Loucy (cell line): ENCODE measurements around the gene ANO9.
A peak's percentile ranks its signal among the peaks of the same experiment; 100 is the strongest.

Source experiments
- H2AFZ ChIP-seq: fragments of 200-600 bp; sonication (generic); 2 replicates; pipeline ENCODE4 v1.6.0; 2016; ENCODE audit warnings: antibody characterized with exemption, mild to moderate bottlenecking, low read length, moderate library complexity
- H3F3A ChIP-seq: fragments of 200-600 bp; 2 replicates; pipeline ENCODE4 v1.6.0; 2016; ENCODE audit warnings: antibody characterized with exemption, low read depth, mild to moderate bottlenecking
- H3K27me3 ChIP-seq: fragments of 200-600 bp; sonication (generic); 2 replicates; pipeline ENCODE4 v1.6.1; 2014; ENCODE audit warnings: low read length, mild to moderate bottlenecking; ENCODE audit not compliant: insufficient read depth, poor library complexity, severe bottlenecking
- H3K36me3 ChIP-seq: fragments of 200-600 bp; sonication (generic); 2 replicates; pipeline ENCODE4 v1.6.1; 2016; ENCODE audit warnings: low read length; ENCODE audit not compliant: insufficient read depth
- H3K4me1 ChIP-seq: fragments of 200-600 bp; sonication (generic); 2 replicates; pipeline ENCODE4 v1.5.1; 2014; ENCODE audit warnings: low read length, mild to moderate bottlenecking; ENCODE audit not compliant: insufficient read depth, poor library complexity, severe bottlenecking
- H3K4me2 ChIP-seq: fragments of 200-600 bp; sonication (generic); 2 replicates; pipeline ENCODE4 v1.6.0; 2014; ENCODE audit warnings: antibody characterized with exemption, low read length, low read depth, mild to moderate bottlenecking; ENCODE audit not compliant: poor library complexity, severe bottlenecking
- H3K4me3 ChIP-seq: fragments of 200-600 bp; sonication (generic); 2 replicates; pipeline ENCODE4 v1.5.1; 2014; ENCODE audit warnings: low read length, mild to moderate bottlenecking, mixed read lengths; ENCODE audit not compliant: poor library complexity, severe bottlenecking
- H3K79me2 ChIP-seq: fragments of 200-600 bp; sonication (generic); 2 replicates; pipeline ENCODE4 v1.6.1; 2014; ENCODE audit warnings: low read length; ENCODE audit not compliant: insufficient read depth
- H3K9ac ChIP-seq: fragments of 200-600 bp; sonication (generic); 2 replicates; pipeline ENCODE4 v1.6.0; 2014; ENCODE audit warnings: mild to moderate bottlenecking, low read depth, low read length, moderate library complexity; ENCODE audit not compliant: poor library complexity, severe bottlenecking
- H3K9me2 ChIP-seq: fragments of 200-600 bp; sonication (generic); replicated peaks from 2 replicates; pipeline ENCODE4 v1.6.1; 2016; ENCODE audit warnings: low read depth, low read length, mixed read lengths
- H3K9me3 ChIP-seq: fragments of 200-600 bp; sonication (generic); 2 replicates; pipeline ENCODE4 v1.6.1; 2014; ENCODE audit warnings: mild to moderate bottlenecking, antibody characterized with exemption, low read length, low read depth; ENCODE audit not compliant: insufficient read depth
- H4K20me1 ChIP-seq: fragments of 200-600 bp; sonication (generic); 2 replicates; pipeline ENCODE4 v1.6.0; 2014; ENCODE audit warnings: antibody characterized with exemption, low read length, mild to moderate bottlenecking; ENCODE audit not compliant: insufficient read depth, poor library complexity, severe bottlenecking
- EZH2phosphoT487 ChIP-seq: fragments of 200-600 bp; IDR thresholded peaks from 2 replicates; pipeline ENCODE4 v1.6.1; 2018; ENCODE audit warnings: antibody characterized with exemption, mild to moderate bottlenecking, moderate library complexity, borderline replicate concordance
- TF ChIP-seq, protein P1 (sequence below): fragments of 200-600 bp; sonication (generic); conservative IDR thresholded peaks from 2 replicates; pipeline ENCODE4 v1.5.1; 2014; ENCODE audit warnings: mild to moderate bottlenecking, antibody characterized with exemption, low read length

Gene ANO9

GRCh38 chr11:398826-399225 lies 43.0 kb downstream of the ANO9 start:
- no peak overlapping the region for H3K4me2 ChIP-seq
- no peak overlapping the region for H2AFZ ChIP-seq
- H3K9me2 ChIP-seq = no peaks in the 10 kb centered on the region
- H3K36me3 ChIP-seq = no peaks in the 10 kb centered on the region
- H4K20me1 ChIP-seq = no peaks in the 10 kb centered on the region
- H3K9me3 ChIP-seq = no peaks in the 10 kb centered on the region
- peaks cover 5% of the 10 kb centered on the region for H3K4me1 ChIP-seq
- TF ChIP-seq, protein P1, sequence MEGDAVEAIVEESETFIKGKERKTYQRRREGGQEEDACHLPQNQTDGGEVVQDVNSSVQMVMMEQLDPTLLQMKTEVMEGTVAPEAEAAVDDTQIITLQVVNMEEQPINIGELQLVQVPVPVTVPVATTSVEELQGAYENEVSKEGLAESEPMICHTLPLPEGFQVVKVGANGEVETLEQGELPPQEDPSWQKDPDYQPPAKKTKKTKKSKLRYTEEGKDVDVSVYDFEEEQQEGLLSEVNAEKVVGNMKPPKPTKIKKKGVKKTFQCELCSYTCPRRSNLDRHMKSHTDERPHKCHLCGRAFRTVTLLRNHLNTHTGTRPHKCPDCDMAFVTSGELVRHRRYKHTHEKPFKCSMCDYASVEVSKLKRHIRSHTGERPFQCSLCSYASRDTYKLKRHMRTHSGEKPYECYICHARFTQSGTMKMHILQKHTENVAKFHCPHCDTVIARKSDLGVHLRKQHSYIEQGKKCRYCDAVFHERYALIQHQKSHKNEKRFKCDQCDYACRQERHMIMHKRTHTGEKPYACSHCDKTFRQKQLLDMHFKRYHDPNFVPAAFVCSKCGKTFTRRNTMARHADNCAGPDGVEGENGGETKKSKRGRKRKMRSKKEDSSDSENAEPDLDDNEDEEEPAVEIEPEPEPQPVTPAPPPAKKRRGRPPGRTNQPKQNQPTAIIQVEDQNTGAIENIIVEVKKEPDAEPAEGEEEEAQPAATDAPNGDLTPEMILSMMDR = no peak
- no peak for TF ChIP-seq EZH2phosphoT487
- H3K4me3 ChIP-seq = no peak overlapping the region
- H3K9ac ChIP-seq = no peak overlapping the region
- no peaks in the 10 kb centered on the region for H3F3A ChIP-seq
- no peaks in the 10 kb centered on the region for H3K27me3 ChIP-seq
- H3K79me2 ChIP-seq = no peaks in the 10 kb centered on the region

- TF ChIP-seq, protein P1 = peak; percentile 49; the same call in 1 of the 2 replicates
- TF ChIP-seq EZH2phosphoT487 = no peak
- Histone ChIP-seq H3K27me3 (no peaks in the 10 kb centered on the region), H3K9me3 (no peaks in the 10 kb centered on the region), H3K36me3 (no peaks in the 10 kb centered on the region), H2AFZ (peak overlapping the region; percentile 59), H3F3A (no peaks in the 10 kb centered on the region), H4K20me1 (no peaks in the 10 kb centered on the region), H3K9ac (peak overlapping the region; percentile 61), H3K79me2 (no peaks in the 10 kb centered on the region), H3K4me1 (peaks cover 5% of the 10 kb centered on the region), H3K9me2 (no peaks in the 10 kb centered on the region), H3K4me3 (peak overlapping the region; percentile 67), H3K4me2 (peak overlapping the region; percentile 72)
Observed at GRCh38 chr11:396948-397548, 44.8 kb downstream of the ANO9 start.

DNA sequence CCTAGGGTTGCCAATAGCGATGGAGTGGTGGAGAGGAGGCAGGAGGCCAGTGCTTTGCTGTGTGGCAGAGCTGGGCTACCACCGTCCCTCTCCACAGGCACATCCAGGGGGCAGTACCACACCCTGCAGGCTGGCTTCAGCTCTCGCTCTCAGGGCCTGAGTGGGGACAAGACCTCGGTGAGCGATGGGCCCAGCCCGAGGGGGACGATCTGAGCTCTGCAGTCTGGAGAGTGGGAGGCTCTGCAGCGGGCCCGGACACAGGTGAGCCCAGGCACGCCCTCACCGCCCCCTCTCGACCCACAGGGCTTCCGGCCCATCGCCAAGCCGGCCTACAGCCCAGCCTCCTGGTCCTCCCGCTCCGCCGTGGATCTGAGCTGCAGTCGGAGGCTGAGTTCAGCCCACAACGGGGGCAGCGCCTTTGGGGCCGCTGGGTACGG lies 45.3 kb downstream of the ANO9 start:
- H4K20me1 ChIP-seq = no peaks in the 10 kb centered on the region
- no peaks in the 10 kb centered on the region for H3K27me3 ChIP-seq
- H3K9ac ChIP-seq = peak overlapping the region; percentile 61
- H3K4me2 ChIP-seq = peak overlapping the region; percentile 72
- no peaks in the 10 kb centered on the region for H3K79me2 ChIP-seq
- H3K4me1 ChIP-seq = peaks cover 5% of the 10 kb centered on the region
- no peaks in the 10 kb centered on the region for H3K9me3 ChIP-seq
- peak overlapping the region; percentile 59; the same call in 1 of the 2 replicates for H2AFZ ChIP-seq
- TF ChIP-seq EZH2phosphoT487 = no peak
- TF ChIP-seq, protein P1 = peak; percentile 50
- H3F3A ChIP-seq = no peaks in the 10 kb centered on the region
- H3K36me3 ChIP-seq = no peaks in the 10 kb centered on the region
- H3K9me2 ChIP-seq = no peaks in the 10 kb centered on the region
- H3K4me3 ChIP-seq = peak overlapping the region; percentile 67
